WTC11 (cell line): ENCODE measurements around the gene MPEG1. TPM values are rescaled to one million over a fixed set of nuclear protein-coding genes. Genes with fewer than 3 reads are reported as not detected.

Experiments
- ATAC-seq: fragments of 200-7000 bp; cut with Tn5 transposase; 2 replicates; pipeline ENCODE4 v1.10.0; 2021; ENCODE audit warnings: mild to moderate bottlenecking, moderate library complexity
- CTCF ChIA-PET: fragments of 300-600 bp; sonication (Branson Sonifier 250); formaldehyde crosslinking; loops from one replicate; lab custom pipeline; 2021; ENCODE audit warnings: antibody characterized with exemption; lab: Charles Lee
- POLR2A ChIA-PET: fragments of 350-600 bp; sonication (Branson Sonifier 250); formaldehyde crosslinking; loops from one replicate; lab custom pipeline; 2021; ENCODE audit warnings: antibody characterized with exemption; lab: Charles Lee
- DNase-seq: peaks from one replicate; pipeline ENCODE4 v3.0.0; 2021; ENCODE audit warnings: low spot score
- H3K27ac Mint-ChIP-seq: 2 replicates; pipeline ENCODE4 v1.8.0; 2021; ENCODE audit warnings: mixed read lengths
- H3K27me3 Mint-ChIP-seq: 2 replicates; pipeline ENCODE4 v1.8.0; 2021; ENCODE audit warnings: low read depth, mild to moderate bottlenecking, moderate library complexity, mixed read lengths
- H3K36me3 Mint-ChIP-seq: 2 replicates; pipeline ENCODE4 v1.8.0; 2021; ENCODE audit warnings: mixed read lengths
- H3K4me1 Mint-ChIP-seq: 2 replicates; pipeline ENCODE4 v1.8.0; 2022; ENCODE audit warnings: mixed read lengths
- H3K4me3 Mint-ChIP-seq: 2 replicates; pipeline ENCODE4 v1.8.0; 2021; ENCODE audit warnings: mild to moderate bottlenecking, moderate library complexity, mixed read lengths
- H3K9me3 Mint-ChIP-seq: 2 replicates; pipeline ENCODE4 v1.8.0; 2021; ENCODE audit warnings: mixed read lengths
- CREB1 ChIP-seq: sonication (generic); formaldehyde crosslinking; IDR thresholded peaks from 2 replicates; pipeline ENCODE4 v1.8.0; 2023; ENCODE audit warnings: mild to moderate bottlenecking, missing genetic modification reagents
- CREM ChIP-seq: sonication (generic); formaldehyde crosslinking; IDR thresholded peaks from 2 replicates; pipeline ENCODE4 v1.8.1; 2022; ENCODE audit warnings: mild to moderate bottlenecking, missing genetic modification reagents, moderate library complexity
- FOXP1 ChIP-seq: sonication (generic); formaldehyde crosslinking; IDR thresholded peaks from 2 replicates; pipeline ENCODE4 v1.8.0; 2022; ENCODE audit warnings: missing genetic modification reagents, mild to moderate bottlenecking, moderate library complexity, borderline replicate concordance
- KAT7 ChIP-seq: sonication (generic); formaldehyde crosslinking; IDR thresholded peaks from 2 replicates; pipeline ENCODE4 v1.8.1; 2023; ENCODE audit warnings: missing genetic modification reagents, mild to moderate bottlenecking, borderline replicate concordance
- PRDM15 ChIP-seq: sonication (generic); formaldehyde crosslinking; IDR thresholded peaks from 2 replicates; pipeline ENCODE4 v1.8.0; 2022; ENCODE audit warnings: missing genetic modification reagents
- TEAD1 ChIP-seq: sonication (generic); formaldehyde crosslinking; IDR thresholded peaks from 2 replicates; pipeline ENCODE4 v1.8.0; 2022; ENCODE audit warnings: mild to moderate bottlenecking, missing genetic modification reagents
- ZNF138 ChIP-seq: sonication (generic); formaldehyde crosslinking; conservative IDR thresholded peaks from 2 replicates; pipeline ENCODE4 v1.8.1; 2022; ENCODE audit warnings: mild to moderate bottlenecking, moderate library complexity, missing genetic modification reagents
- ZNF263 ChIP-seq: sonication (generic); formaldehyde crosslinking; IDR thresholded peaks from 2 replicates; pipeline ENCODE4 v1.8.1; 2022; ENCODE audit warnings: low read depth, mild to moderate bottlenecking, moderate library complexity, missing genetic modification reagents
- ZNF416 ChIP-seq: fragments of 250-450 bp; sonication (Bioruptor Pico); IDR thresholded peaks from 2 replicates; pipeline ENCODE4 v1.9.0; 2021; ENCODE audit warnings: mild to moderate bottlenecking, inconsistent platforms
- total RNA-seq: library from RNA; stranded (reverse); gene quantifications from 3 replicates; pipeline ENCODE4 v1.2.3, GENCODE V29; 2021
- TF ChIP-seq, protein P1 (sequence below): sonication (generic); formaldehyde crosslinking; IDR thresholded peaks from 2 replicates; pipeline ENCODE4 v1.8.1; 2022; ENCODE audit warnings: missing genetic modification reagents, borderline replicate concordance
- TF ChIP-seq, protein P2 (sequence below): sonication (generic); formaldehyde crosslinking; IDR thresholded peaks from 2 replicates; pipeline ENCODE4 v1.8.0; 2023; ENCODE audit warnings: mild to moderate bottlenecking, missing genetic modification reagents
- TF ChIP-seq, protein P3 (sequence below): fragments of 250-450 bp; sonication (Bioruptor Pico); IDR thresholded peaks from 2 replicates; pipeline ENCODE4 v1.9.0; 2021; ENCODE audit warnings: mild to moderate bottlenecking, borderline replicate concordance
- TF ChIP-seq, protein P4 (sequence below): fragments of 250-450 bp; sonication (Bioruptor Pico); IDR thresholded peaks from 2 replicates; pipeline ENCODE4 v1.9.0; 2021; ENCODE audit warnings: mild to moderate bottlenecking
- TF ChIP-seq, protein P5 (sequence below): sonication (generic); formaldehyde crosslinking; IDR thresholded peaks from 2 replicates; pipeline ENCODE4 v1.8.1; 2023; ENCODE audit warnings: mild to moderate bottlenecking, missing genetic modification reagents

The MPEG1 gene
- total RNA-seq, 1 experiment from 2014 or later: 0.09 TPM

DNA sequence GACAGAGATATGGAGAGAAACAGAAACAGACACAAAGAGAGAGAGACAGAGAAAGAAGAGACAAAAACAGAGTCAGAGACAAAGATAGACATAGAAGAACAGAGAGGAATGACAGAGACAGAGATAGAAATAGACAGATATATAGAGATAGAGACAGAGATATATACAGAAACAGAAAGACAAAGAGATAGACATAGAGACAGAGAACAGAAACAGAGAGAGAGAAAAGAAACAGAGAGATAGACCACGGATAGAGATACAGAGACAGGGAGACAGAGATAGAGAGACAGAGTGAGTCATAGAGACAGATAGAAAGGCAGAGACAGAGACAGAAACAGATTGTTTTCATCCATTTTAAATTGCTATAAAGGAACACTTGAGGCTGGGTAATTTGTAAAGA is 12.3 kb upstream of the MPEG1 start (continued):
- TF ChIP-seq, protein P1, sequence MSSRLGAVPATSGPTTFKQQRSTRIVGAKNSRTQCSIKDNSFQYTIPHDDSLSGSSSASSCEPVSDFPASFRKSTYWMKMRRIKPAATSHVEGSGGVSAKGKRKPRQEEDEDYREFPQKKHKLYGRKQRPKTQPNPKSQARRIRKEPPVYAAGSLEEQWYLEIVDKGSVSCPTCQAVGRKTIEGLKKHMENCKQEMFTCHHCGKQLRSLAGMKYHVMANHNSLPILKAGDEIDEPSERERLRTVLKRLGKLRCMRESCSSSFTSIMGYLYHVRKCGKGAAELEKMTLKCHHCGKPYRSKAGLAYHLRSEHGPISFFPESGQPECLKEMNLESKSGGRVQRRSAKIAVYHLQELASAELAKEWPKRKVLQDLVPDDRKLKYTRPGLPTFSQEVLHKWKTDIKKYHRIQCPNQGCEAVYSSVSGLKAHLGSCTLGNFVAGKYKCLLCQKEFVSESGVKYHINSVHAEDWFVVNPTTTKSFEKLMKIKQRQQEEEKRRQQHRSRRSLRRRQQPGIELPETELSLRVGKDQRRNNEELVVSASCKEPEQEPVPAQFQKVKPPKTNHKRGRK (CRISPR knock-in tag): no peak
- TF ChIP-seq ZNF416 (CRISPR knock-in tag) (no peak), FOXP1 (CRISPR knock-in tag) (no peak)

DNA sequence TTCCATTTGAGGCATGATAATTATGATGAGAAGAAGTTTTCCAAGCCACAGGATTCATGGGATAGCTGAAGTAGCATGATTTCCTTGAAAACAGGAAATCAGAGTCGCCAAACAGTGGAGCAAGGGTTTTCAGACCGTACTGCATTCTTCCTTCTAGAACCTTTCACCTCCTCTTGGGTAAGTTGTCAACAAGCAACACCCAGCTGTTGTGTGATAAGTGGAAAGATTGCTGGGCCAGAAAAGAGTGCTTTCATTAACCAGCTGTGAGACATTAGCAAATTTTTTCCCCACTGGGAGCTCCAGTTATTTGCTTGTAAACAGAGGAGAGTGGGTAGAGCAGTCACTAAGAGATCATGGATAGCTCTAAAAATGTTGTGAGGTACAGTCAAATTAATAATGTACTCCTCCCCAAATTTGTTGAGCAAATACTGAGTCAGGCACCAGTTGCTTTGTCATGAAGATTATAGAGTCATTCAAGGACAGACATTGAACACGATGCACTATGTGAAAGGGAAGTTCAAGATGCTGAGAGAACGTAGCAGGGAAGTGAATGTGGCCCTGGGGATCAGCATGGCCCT is 11.7 kb upstream of the MPEG1 start:
- Mint-ChIP-seq H3K4me3 (no peak overlapping the region), H3K27me3 (no peaks in the 10 kb centered on the region; the same call in 1 of the 2 replicates), H3K36me3 (no peaks in the 10 kb centered on the region), H3K4me1 (no peaks in the 10 kb centered on the region), H3K9me3 (peaks cover 2% of the 10 kb centered on the region; the same call in 1 of the 2 replicates), H3K27ac (no peak overlapping the region)
- CTCF ChIA-PET: interaction anchor here (1.3 to 1.5 kb wide), 3 partner anchors 38 to 53 kb away, joined by 4 to 5 read pairs (median 5); partner anchors contain the start of gene DTX4
- POLR2A ChIA-PET: no interaction called here
- DNase-seq: no peak
- ATAC-seq: no peak
- TF ChIP-seq KAT7 (no peak), CREB1 (no peak), ZNF263 (CRISPR knock-in tag) (no peak), ZNF138 (no peak), TEAD1 (CRISPR knock-in tag) (no peak), PRDM15 (CRISPR knock-in tag) (no peak), CREM (CRISPR knock-in tag) (no peak)
- TF ChIP-seq, protein P2, sequence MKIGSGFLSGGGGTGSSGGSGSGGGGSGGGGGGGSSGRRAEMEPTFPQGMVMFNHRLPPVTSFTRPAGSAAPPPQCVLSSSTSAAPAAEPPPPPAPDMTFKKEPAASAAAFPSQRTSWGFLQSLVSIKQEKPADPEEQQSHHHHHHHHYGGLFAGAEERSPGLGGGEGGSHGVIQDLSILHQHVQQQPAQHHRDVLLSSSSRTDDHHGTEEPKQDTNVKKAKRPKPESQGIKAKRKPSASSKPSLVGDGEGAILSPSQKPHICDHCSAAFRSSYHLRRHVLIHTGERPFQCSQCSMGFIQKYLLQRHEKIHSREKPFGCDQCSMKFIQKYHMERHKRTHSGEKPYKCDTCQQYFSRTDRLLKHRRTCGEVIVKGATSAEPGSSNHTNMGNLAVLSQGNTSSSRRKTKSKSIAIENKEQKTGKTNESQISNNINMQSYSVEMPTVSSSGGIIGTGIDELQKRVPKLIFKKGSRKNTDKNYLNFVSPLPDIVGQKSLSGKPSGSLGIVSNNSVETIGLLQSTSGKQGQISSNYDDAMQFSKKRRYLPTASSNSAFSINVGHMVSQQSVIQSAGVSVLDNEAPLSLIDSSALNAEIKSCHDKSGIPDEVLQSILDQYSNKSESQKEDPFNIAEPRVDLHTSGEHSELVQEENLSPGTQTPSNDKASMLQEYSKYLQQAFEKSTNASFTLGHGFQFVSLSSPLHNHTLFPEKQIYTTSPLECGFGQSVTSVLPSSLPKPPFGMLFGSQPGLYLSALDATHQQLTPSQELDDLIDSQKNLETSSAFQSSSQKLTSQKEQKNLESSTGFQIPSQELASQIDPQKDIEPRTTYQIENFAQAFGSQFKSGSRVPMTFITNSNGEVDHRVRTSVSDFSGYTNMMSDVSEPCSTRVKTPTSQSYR (CRISPR knock-in tag): no peak
- TF ChIP-seq, protein P3, sequence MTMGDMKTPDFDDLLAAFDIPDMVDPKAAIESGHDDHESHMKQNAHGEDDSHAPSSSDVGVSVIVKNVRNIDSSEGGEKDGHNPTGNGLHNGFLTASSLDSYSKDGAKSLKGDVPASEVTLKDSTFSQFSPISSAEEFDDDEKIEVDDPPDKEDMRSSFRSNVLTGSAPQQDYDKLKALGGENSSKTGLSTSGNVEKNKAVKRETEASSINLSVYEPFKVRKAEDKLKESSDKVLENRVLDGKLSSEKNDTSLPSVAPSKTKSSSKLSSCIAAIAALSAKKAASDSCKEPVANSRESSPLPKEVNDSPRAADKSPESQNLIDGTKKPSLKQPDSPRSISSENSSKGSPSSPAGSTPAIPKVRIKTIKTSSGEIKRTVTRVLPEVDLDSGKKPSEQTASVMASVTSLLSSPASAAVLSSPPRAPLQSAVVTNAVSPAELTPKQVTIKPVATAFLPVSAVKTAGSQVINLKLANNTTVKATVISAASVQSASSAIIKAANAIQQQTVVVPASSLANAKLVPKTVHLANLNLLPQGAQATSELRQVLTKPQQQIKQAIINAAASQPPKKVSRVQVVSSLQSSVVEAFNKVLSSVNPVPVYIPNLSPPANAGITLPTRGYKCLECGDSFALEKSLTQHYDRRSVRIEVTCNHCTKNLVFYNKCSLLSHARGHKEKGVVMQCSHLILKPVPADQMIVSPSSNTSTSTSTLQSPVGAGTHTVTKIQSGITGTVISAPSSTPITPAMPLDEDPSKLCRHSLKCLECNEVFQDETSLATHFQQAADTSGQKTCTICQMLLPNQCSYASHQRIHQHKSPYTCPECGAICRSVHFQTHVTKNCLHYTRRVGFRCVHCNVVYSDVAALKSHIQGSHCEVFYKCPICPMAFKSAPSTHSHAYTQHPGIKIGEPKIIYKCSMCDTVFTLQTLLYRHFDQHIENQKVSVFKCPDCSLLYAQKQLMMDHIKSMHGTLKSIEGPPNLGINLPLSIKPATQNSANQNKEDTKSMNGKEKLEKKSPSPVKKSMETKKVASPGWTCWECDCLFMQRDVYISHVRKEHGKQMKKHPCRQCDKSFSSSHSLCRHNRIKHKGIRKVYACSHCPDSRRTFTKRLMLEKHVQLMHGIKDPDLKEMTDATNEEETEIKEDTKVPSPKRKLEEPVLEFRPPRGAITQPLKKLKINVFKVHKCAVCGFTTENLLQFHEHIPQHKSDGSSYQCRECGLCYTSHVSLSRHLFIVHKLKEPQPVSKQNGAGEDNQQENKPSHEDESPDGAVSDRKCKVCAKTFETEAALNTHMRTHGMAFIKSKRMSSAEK: no peak
- TF ChIP-seq, protein P4, sequence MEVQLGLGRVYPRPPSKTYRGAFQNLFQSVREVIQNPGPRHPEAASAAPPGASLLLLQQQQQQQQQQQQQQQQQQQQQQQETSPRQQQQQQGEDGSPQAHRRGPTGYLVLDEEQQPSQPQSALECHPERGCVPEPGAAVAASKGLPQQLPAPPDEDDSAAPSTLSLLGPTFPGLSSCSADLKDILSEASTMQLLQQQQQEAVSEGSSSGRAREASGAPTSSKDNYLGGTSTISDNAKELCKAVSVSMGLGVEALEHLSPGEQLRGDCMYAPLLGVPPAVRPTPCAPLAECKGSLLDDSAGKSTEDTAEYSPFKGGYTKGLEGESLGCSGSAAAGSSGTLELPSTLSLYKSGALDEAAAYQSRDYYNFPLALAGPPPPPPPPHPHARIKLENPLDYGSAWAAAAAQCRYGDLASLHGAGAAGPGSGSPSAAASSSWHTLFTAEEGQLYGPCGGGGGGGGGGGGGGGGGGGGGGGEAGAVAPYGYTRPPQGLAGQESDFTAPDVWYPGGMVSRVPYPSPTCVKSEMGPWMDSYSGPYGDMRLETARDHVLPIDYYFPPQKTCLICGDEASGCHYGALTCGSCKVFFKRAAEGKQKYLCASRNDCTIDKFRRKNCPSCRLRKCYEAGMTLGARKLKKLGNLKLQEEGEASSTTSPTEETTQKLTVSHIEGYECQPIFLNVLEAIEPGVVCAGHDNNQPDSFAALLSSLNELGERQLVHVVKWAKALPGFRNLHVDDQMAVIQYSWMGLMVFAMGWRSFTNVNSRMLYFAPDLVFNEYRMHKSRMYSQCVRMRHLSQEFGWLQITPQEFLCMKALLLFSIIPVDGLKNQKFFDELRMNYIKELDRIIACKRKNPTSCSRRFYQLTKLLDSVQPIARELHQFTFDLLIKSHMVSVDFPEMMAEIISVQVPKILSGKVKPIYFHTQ (CRISPR knock-in tag): no peak
- TF ChIP-seq, protein P5, sequence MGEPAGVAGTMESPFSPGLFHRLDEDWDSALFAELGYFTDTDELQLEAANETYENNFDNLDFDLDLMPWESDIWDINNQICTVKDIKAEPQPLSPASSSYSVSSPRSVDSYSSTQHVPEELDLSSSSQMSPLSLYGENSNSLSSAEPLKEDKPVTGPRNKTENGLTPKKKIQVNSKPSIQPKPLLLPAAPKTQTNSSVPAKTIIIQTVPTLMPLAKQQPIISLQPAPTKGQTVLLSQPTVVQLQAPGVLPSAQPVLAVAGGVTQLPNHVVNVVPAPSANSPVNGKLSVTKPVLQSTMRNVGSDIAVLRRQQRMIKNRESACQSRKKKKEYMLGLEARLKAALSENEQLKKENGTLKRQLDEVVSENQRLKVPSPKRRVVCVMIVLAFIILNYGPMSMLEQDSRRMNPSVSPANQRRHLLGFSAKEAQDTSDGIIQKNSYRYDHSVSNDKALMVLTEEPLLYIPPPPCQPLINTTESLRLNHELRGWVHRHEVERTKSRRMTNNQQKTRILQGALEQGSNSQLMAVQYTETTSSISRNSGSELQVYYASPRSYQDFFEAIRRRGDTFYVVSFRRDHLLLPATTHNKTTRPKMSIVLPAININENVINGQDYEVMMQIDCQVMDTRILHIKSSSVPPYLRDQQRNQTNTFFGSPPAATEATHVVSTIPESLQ (CRISPR knock-in tag): no peak
